GM12801 (cell line): ENCODE data around the gene TMEM192.

Experiments used
- TF ChIP-seq, protein P1 (sequence below): IDR thresholded peaks from one replicate; pipeline ENCODE4 v1.5.1; 2011; ENCODE audit warnings: control low read depth; ENCODE audit not compliant: insufficient read length; ENCODE audit errors: extremely low read depth

Gene TMEM192

DNA sequence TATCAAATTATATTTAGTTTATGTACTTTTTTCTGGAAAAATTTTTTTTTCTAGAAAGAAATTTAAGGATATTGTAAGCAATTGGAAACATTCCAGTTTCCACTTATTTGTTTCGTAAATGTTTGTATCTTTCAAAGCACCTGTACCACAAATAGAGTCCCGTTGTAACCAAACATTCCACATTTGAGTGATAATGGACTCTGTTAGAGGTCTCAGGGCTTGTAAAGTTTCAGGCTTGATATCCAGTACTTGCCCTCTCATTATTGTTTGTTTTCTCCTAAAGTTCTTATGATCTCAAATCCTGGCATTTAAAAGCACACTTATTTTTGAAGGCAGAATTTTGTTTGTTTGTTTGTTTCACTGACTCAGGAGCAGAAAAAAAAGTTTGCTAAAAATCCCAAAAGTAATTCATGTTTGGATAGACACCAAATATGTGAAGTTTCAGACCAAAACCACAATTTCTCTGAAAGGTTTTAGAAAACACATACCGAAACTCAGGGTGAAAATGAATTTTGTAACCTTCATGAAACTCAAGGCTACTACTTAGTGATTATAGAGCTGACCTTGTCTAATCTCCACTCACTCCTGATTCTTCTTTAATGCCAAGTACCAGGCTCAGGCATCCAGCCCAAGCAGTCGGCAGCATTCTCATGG is 5.7 kb upstream of the TMEM192 start:
- TF ChIP-seq, protein P1, sequence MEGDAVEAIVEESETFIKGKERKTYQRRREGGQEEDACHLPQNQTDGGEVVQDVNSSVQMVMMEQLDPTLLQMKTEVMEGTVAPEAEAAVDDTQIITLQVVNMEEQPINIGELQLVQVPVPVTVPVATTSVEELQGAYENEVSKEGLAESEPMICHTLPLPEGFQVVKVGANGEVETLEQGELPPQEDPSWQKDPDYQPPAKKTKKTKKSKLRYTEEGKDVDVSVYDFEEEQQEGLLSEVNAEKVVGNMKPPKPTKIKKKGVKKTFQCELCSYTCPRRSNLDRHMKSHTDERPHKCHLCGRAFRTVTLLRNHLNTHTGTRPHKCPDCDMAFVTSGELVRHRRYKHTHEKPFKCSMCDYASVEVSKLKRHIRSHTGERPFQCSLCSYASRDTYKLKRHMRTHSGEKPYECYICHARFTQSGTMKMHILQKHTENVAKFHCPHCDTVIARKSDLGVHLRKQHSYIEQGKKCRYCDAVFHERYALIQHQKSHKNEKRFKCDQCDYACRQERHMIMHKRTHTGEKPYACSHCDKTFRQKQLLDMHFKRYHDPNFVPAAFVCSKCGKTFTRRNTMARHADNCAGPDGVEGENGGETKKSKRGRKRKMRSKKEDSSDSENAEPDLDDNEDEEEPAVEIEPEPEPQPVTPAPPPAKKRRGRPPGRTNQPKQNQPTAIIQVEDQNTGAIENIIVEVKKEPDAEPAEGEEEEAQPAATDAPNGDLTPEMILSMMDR: no peak

DNA sequence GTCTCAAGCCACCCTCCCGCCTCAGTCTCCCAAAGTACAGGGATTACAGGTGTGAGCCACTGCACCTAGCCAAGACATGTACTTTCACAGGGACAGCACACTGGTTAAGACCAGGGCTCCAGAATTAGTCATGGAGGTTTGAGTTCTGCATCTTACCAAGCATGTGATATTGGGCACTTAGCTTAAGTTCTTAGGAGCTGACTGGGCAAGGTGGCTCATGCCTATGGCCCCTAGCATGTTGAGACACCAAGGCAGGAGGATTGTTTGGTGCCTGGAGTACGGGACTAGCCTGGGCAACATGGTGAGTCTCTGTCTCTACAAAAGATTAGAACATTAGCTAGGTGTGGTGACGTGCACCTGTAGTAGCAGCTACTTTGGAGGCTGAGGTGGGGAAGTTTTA is 2.6 kb upstream of the TMEM192 start:
- TF ChIP-seq, protein P1: no peak

DNA sequence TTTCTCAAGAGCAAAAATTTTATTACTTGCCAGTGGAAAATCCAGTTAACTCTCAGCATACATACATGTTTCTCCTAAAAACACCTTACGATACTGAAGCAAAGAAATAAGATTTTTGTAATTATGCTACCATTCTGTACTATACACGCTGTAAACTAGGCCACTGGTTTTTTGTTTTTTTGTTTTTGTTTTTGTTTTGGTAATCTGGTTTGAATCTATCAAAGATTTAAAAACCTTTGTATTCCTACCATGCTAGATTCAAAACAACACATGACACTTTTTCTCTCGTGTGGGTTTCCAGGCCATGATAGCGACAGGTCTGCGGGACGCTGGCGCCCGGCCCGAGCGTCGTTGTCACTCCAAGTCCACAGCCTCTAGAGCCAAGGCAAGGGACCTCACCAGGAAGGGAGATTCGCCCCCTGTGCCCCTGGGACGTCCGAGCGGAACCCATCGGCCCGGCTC is 723 bp downstream of the TMEM192 start:
- TF ChIP-seq, protein P1: no peak

DNA sequence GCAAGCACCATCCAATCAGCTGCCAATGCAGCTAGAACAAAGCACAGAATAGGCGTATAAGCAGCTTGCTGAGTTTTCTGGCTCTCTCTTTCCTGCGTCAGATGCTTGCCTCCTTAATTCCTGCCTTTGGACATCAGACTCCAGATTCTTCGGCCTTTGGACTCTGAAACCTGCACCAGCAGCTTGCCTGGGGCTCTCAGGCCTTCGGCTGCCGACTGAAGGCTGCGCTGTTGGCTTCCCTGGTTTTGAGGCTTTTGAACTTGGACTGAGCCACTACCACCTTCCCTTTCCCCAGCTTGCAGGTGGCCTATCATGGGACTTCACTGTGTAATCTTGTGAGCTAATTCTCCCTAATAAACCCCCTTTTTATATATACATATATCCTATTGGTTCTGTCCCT is 6.1 kb downstream of the TMEM192 start:
- TF ChIP-seq, protein P1: no peak

DNA sequence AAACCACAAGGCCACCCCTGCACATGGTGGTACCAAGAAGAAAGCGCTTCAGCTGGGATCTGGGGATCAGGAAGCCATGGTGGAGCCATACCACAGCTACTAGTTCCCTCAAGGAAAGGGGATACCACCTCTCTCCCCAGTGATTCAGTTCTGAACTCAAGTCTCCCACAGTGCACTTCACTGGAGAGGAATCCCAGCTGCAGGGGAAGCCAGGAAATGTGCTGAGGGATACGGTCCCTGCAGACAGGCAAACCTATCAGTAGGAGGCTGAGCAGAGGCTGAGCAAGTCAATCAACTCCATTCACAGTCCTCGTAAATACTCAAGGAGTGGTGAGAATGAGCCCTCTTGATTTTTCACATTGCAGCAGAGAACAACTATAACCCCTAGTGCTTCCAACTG is 11.0 kb downstream of the TMEM192 start:
- TF ChIP-seq, protein P1: no peak

DNA sequence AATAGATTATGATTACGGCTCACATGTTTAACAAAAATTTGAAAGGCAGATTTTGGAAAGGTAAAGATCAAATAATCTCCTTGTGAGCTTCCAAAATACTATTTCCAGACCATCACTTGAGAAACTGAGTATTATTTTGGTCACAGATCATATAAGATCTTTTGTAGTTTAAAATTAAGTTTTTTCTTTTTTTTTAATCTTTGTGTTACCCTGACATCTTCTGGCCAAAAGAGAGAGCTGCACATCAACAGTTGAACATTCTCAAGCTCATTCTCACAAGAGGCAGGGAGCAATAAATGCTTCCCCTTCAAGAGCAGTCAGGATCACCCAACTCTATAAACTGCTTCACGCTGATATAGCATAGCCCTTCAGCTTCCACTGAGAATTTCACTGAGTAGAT is 15.9 kb downstream of the TMEM192 start:
- TF ChIP-seq, protein P1: no peak

DNA sequence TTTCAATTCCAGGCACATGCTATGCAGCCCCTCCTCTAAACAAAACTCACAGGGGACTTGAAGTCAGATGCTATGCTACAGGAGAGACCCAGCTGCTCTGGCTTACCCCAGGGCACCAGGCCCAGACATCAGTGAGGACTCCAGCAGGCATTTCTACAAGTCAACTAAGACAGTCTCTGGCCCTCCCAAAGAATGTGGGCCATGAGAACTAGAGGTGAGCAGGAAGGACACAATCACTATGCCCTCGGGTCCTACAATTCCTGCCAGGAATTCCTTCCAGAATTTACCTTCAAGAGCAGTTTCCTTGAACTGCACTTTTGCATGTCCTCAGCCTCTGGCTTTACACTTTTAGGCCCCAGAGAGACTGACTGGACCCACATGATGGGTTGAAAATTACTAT is 17.4 kb downstream of the TMEM192 start:
- TF ChIP-seq, protein P1: no peak
